Left cardiac atrium (tissue), 4 donors: ENCODE measurements around the gene PSMC4. TPM values are rescaled to one million over a fixed set of nuclear protein-coding genes. Genes with fewer than 3 reads are reported as not detected.

ENCODE experiments used
- ATAC-seq, 2 donors: fragments of 200-7000 bp; cut with Tn5 transposase; one replicate each; pipeline ENCODE4 v1.9.1; 2020; ENCODE audit warnings: mild to moderate bottlenecking in 2 of 2, moderate library complexity in 2 of 2
- DNase-seq: peaks from one replicate; pipeline ENCODE4 v3.0.0-alpha.2; 2020
- intact Hi-C, 2 donors: fragments of 100-400 bp; cut with DNase I; formaldehyde crosslinking; loops; one replicate each; pipeline versions ENCODE4 v1.14.1 to v1.15.1; 2022 to 2023
- total RNA-seq, 2 donors: library from RNA; stranded (reverse); fragmentation: NEBNext Ultra II Directional; extraction: Animal tissue kit (Norgen Biotek cat#: 25700); gene quantifications; one replicate each; pipeline ENCODE4 v1.2.1, GENCODE V29; 2021
- donor health status: DM: no; HTN: yes; CAD: no.
- donor health status: DM: no; HTN: yes; CAD: no; lungs with severe emphysema.
- donor health status: DM: yes; HTN: yes; CAD: no.
- donor health status: Dilated cardiomyopathy.

PSMC4 gene
- total RNA-seq, 2 donors from 2014 or later, result 62.3 to 79.1 TPM

- intact Hi-C loops, result no loop called here
- no peak for ATAC-seq
- no peak for DNase-seq
These were observed 3.6 kb downstream of the PSMC4 start for GRCh38 chr19:39974377-39975155.

GRCh38 chr19:39982883-39983282, 11.9 kb downstream of the PSMC4 start:
- no peak for DNase-seq
- no peak for ATAC-seq
- intact Hi-C loops, result no loop called here

GRCh38 chr19:39983695-39984300, 12.8 kb downstream of the PSMC4 start:
- intact Hi-C loops, result no loop called here
- ATAC-seq (no peak), DNase-seq (no peak)

- DNase-seq (no peak), ATAC-seq (no peak)
- intact Hi-C loops, result no loop called here
These were observed 15.7 kb downstream of the PSMC4 start for GRCh38 chr19:39986643-39987042.

- intact Hi-C loops, result no loop called here
- ATAC-seq (no peak), DNase-seq (no peak)
These were observed 16.2 kb downstream of the PSMC4 start for GRCh38 chr19:39987167-39987566.

- intact Hi-C loops, result no loop called here
- DNase-seq (no peak), ATAC-seq (no peak)
These were observed 16.6 kb downstream of the PSMC4 start for GRCh38 chr19:39987596-39987995.

- DNase-seq, result no peak
These were observed 22.6 kb downstream of the PSMC4 start for GRCh38 chr19:39993605-39994004.

GRCh38 chr19:39994361-39994760, 23.4 kb downstream of the PSMC4 start:
- no peak for DNase-seq
- no peak for ATAC-seq
- intact Hi-C loops, result no loop called here

More at GRCh38 chr19:39993605-39994004, 22.6 kb downstream of the PSMC4 start:
- intact Hi-C loops, result no loop called here
- ATAC-seq, result no peak

GRCh38 chr19:39995794-39996193, 24.8 kb downstream of the PSMC4 start:
- ATAC-seq, result no peak
- no peak for DNase-seq
- intact Hi-C loops, result no loop called here

- ATAC-seq, result peak; percentile 32 to 59
- DNase-seq, result peak; percentile 26
- intact Hi-C loops, result no loop called here
These were observed 25.3 kb downstream of the PSMC4 start for GRCh38 chr19:39996218-39996810.

GRCh38 chr19:39996811-39997637, 26.1 kb downstream of the PSMC4 start, which contains the start of gene ZNF546:
Gene ZNF546 (plus strand): TSS chr19:39997060. CDS start chr19:39998327, 1,267 bp downstream.
- DNase-seq, result peak; percentile 95
- ATAC-seq, result peak; percentile 99
- intact Hi-C loops, result no loop called here

GRCh38 chr19:39997638-39998216, 26.8 kb downstream of the PSMC4 start:
- intact Hi-C loops, result no loop called here
- ATAC-seq (peak; percentile 10 to 17), DNase-seq (no peak)

- no peak for ATAC-seq
- intact Hi-C loops, result no loop called here
- no peak for DNase-seq
These were observed 27.5 kb downstream of the PSMC4 start for GRCh38 chr19:39998501-39998900.

- intact Hi-C loops, result no loop called here
- no peak for DNase-seq
- ATAC-seq, result peak in 1 of 2 donors; percentile 24
These were observed 34.8 kb downstream of the PSMC4 start for GRCh38 chr19:40005691-40006272.

- no peak for DNase-seq
- intact Hi-C loops, result no loop called here
- peak in 1 of 2 donors; percentile 51 for ATAC-seq
These were observed 35.3 kb downstream of the PSMC4 start for GRCh38 chr19:40006273-40006691.

GRCh38 chr19:40009674-40010073, 38.7 kb downstream of the PSMC4 start:
- intact Hi-C loops, result no loop called here
- no peak for ATAC-seq
- no peak for DNase-seq

GRCh38 chr19:40013991-40014390, 43.0 kb downstream of the PSMC4 start:
- ATAC-seq, result no peak
- intact Hi-C loops, result no loop called here
- DNase-seq, result no peak

GRCh38 chr19:40023969-40024368, 53.0 kb downstream of the PSMC4 start:
- ATAC-seq (no peak), DNase-seq (no peak)
- intact Hi-C loops, result no loop called here
